H1 (cell line): ENCODE data around the gene RAD51B. TPM values are rescaled to one million over a fixed set of nuclear protein-coding genes. Genes with fewer than 3 reads are reported as not detected.

Experiments
- CTCF ChIA-PET: fragments of 300-600 bp; sonication (Branson Sonifier 250); formaldehyde crosslinking; loops from one replicate; lab custom pipeline; 2021; ENCODE audit not compliant: partially characterized antibody; lab: Charles Lee
- POLR2A ChIA-PET: fragments of 300-600 bp; sonication (Branson Sonifier 250); formaldehyde crosslinking; loops from one replicate; lab custom pipeline; 2021; ENCODE audit warnings: inconsistent platforms; ENCODE audit not compliant: partially characterized antibody; lab: Charles Lee
- DNase-seq, 2 experiments: peaks; one replicate each; pipeline versions ENCODE4 v3.0.0 to v3.0.0-alpha.2; 2010 to 2022; ENCODE audit warnings: low spot score in 2 of 2, low read depth in 1 of 2, mixed read lengths in 1 of 2
- FAIRE-seq: peaks from 2 replicates; lab custom pipeline; 2011; peaks lifted over from hg19 to GRCh38; lab: Jason Lieb, UNC
- H2AFZ ChIP-seq: 2 replicates; pipeline ENCODE4 v1.8.1; 2012; ENCODE audit warnings: low read length, inconsistent platforms
- H2AK5ac ChIP-seq: 2 replicates; pipeline ENCODE4 v1.6.1; 2013; ENCODE audit warnings: low read depth, low read length
- H2BK120ac ChIP-seq: replicated peaks from 2 replicates; pipeline ENCODE3; 2013; ENCODE audit warnings: low read depth, low read length, inconsistent platforms
- H2BK12ac ChIP-seq: 2 replicates; pipeline ENCODE4 v1.6.1; 2013; ENCODE audit warnings: low read depth, low read length
- H2BK15ac ChIP-seq: 2 replicates; pipeline ENCODE4 v1.6.1; 2013; ENCODE audit warnings: low read length
- H2BK20ac ChIP-seq: 2 replicates; pipeline ENCODE4 v1.6.1; 2013; ENCODE audit warnings: low read length
- H2BK5ac ChIP-seq: 2 replicates; pipeline ENCODE4 v1.6.1; 2013; ENCODE audit warnings: low read depth, low read length
- H3K14ac ChIP-seq: 2 replicates; pipeline ENCODE4 v1.6.1; 2013; ENCODE audit warnings: inconsistent platforms; ENCODE audit not compliant: insufficient read length
- H3K18ac ChIP-seq: 2 replicates; pipeline ENCODE4 v1.6.1; 2013; ENCODE audit warnings: low read length; ENCODE audit errors: extremely low read depth
- H3K23ac ChIP-seq: 2 replicates; pipeline ENCODE4 v1.6.1; 2013; ENCODE audit warnings: inconsistent platforms; ENCODE audit not compliant: insufficient read length
- H3K23me2 ChIP-seq: 2 replicates; pipeline ENCODE4 v1.6.1; 2013; ENCODE audit warnings: low read depth, low read length
- H3K27ac ChIP-seq: 2 replicates; pipeline ENCODE4 v1.6.1; 2011; ENCODE audit warnings: low read depth, low read length, inconsistent platforms
- H3K27me3 ChIP-seq, 4 experiments: replicated peaks in 1 of 4; 1 replicate in 1 of 4; 2 replicates in 3 of 4; pipeline versions ENCODE4 v1.6.1 to v1.8.1; 2011 to 2013; ENCODE audit warnings: low read length in 3 of 4, mild to moderate bottlenecking in 3 of 4, inconsistent platforms in 2 of 4, mixed read lengths in 2 of 4, moderate library complexity in 1 of 4; ENCODE audit not compliant: control insufficient read depth in 3 of 4, insufficient read depth in 3 of 4; ENCODE audit errors: extremely low read depth in 1 of 4
- H3K36me3 ChIP-seq, 4 experiments: 2 replicates each; pipeline versions ENCODE4 v1.6.1 to v1.8.1; 2011 to 2013; ENCODE audit warnings: mild to moderate bottlenecking in 4 of 4, low read length in 3 of 4, moderate library complexity in 2 of 4, control low read depth in 1 of 4, inconsistent platforms in 1 of 4; ENCODE audit not compliant: insufficient read depth in 4 of 4, control insufficient read depth in 2 of 4
- H3K4ac ChIP-seq: replicated peaks from 2 replicates; pipeline ENCODE3; 2013; ENCODE audit warnings: low read length, low read depth, mixed read lengths, inconsistent platforms; ENCODE audit not compliant: insufficient read length
- H3K4me1 ChIP-seq, 4 experiments: replicated peaks in 1 of 4; 1 replicate in 1 of 4; 2 replicates in 3 of 4; pipeline versions ENCODE4 v1.6.1 to v1.8.1; 2011 to 2013; ENCODE audit warnings: low read length in 3 of 4, inconsistent platforms in 2 of 4, mixed read lengths in 1 of 4; ENCODE audit not compliant: insufficient read depth in 4 of 4, control insufficient read depth in 3 of 4
- H3K4me2 ChIP-seq, 2 experiments: 2 replicates each; pipeline versions ENCODE4 v1.6.1 to v1.8.1; 2011 to 2013; ENCODE audit warnings: low read depth in 2 of 2, low read length in 2 of 2, control low read depth in 1 of 2, inconsistent platforms in 1 of 2, mild to moderate bottlenecking in 1 of 2; ENCODE audit not compliant: insufficient read depth in 1 of 2
- H3K4me3 ChIP-seq, 4 experiments: fragments of 200-600, 300-600 bp in 1 of 4; sonication (generic), shearing (Covaris generic), sonication (Bioruptor Twin) in 1 of 4; 2 replicates each; pipeline versions ENCODE4 v1.5.1 to v1.8.1; 2011 to 2016; ENCODE audit warnings: low read length in 4 of 4, low read depth in 3 of 4, control low read depth in 2 of 4, inconsistent platforms in 2 of 4, mild to moderate bottlenecking in 2 of 4, mixed read lengths in 1 of 4, moderate library complexity in 1 of 4; ENCODE audit not compliant: insufficient read depth in 2 of 4; ENCODE audit errors: extremely low read depth in 1 of 4
- H3K56ac ChIP-seq: replicated peaks from 2 replicates; pipeline ENCODE3; 2013; ENCODE audit warnings: low read depth, mild to moderate bottlenecking, mixed read lengths, low read length, inconsistent platforms; ENCODE audit not compliant: insufficient read length
- H3K79me1 ChIP-seq: 2 replicates; pipeline ENCODE4 v1.6.1; 2013; ENCODE audit warnings: low read depth, low read length, control low read depth
- H3K79me2 ChIP-seq, 2 experiments: 2 replicates each; pipeline versions ENCODE4 v1.6.1 to v1.8.1; 2012 to 2013; ENCODE audit warnings: low read length in 2 of 2, mild to moderate bottlenecking in 2 of 2, inconsistent platforms in 1 of 2; ENCODE audit not compliant: insufficient read depth in 2 of 2, control insufficient read depth in 1 of 2
- H3K9ac ChIP-seq, 4 experiments: replicated peaks in 1 of 4; 1 replicate in 1 of 4; 2 replicates in 3 of 4; pipeline versions ENCODE4 v1.6.1 to v1.8.1; 2011 to 2013; ENCODE audit warnings: low read depth in 3 of 4, low read length in 3 of 4, control low read depth in 2 of 4, mild to moderate bottlenecking in 2 of 4, moderate library complexity in 2 of 4, inconsistent platforms in 1 of 4; ENCODE audit errors: extremely low read depth in 1 of 4
- H3K9me3 ChIP-seq, 2 experiments: 2 replicates each; pipeline versions ENCODE4 v1.6.1 to v1.8.1; 2012 to 2013; ENCODE audit warnings: mild to moderate bottlenecking in 2 of 2, moderate library complexity in 2 of 2, control low read depth in 1 of 2, inconsistent platforms in 1 of 2, low read depth in 1 of 2, low read length in 1 of 2, mixed read lengths in 1 of 2; ENCODE audit not compliant: insufficient read depth in 2 of 2
- H4K20me1 ChIP-seq, 2 experiments: replicated peaks in 1 of 2; 2 replicates each; pipeline versions ENCODE3 to v1.8.1; 2011 to 2013; ENCODE audit warnings: inconsistent platforms in 2 of 2, low read length in 2 of 2, mild to moderate bottlenecking in 1 of 2; ENCODE audit not compliant: insufficient read depth in 2 of 2, control insufficient read depth in 1 of 2
- H4K5ac ChIP-seq: 2 replicates; pipeline ENCODE4 v1.6.1; 2013; ENCODE audit warnings: low read length, low read depth, mixed read lengths, inconsistent platforms; ENCODE audit not compliant: insufficient read length
- H4K8ac ChIP-seq: 2 replicates; pipeline ENCODE4 v1.8.0; 2013; ENCODE audit warnings: mild to moderate bottlenecking, moderate library complexity, low read length, inconsistent platforms; ENCODE audit not compliant: insufficient read depth; ENCODE audit errors: extremely low read depth
- H4K91ac ChIP-seq: replicated peaks from 2 replicates; pipeline ENCODE3; 2013; ENCODE audit warnings: low read length, mixed read lengths, inconsistent platforms; ENCODE audit not compliant: insufficient read length
- WGBS, 2 experiments: shearing (Covaris generic) in 1 of 2; methylation state at CpG; one replicate each; pipeline versions ENCODE4 v1.1.6 to v1.1.7; 2013 to 2015; ENCODE audit warnings: low lambda C conversion rate in 2 of 2, mixed read lengths in 2 of 2, inconsistent platforms in 1 of 2, low coverage in 1 of 2, missing lambda C conversion rate in 1 of 2; ENCODE audit not compliant: insufficient replicate concordance in 2 of 2, insufficient coverage in 1 of 2, insufficient read length in 1 of 2; ENCODE audit errors: extremely low coverage in 1 of 2, missing lambda C conversion rate in 1 of 2; 5-methylcytosine and 5-hydroxymethylcytosine counted together
- polyA plus RNA-seq, 7 experiments: library from polyadenylated mRNA; depleted of rRNA in 3 of 7; stranded (reverse) in 5 of 7; unstranded in 2 of 7; fragments of >200 nt in 5 of 7; fragments of 200-250 nt in 2 of 7; gene quantifications; 1 replicate in 5 of 7; 2 replicates in 1 of 7; 4 replicates in 1 of 7; pipeline versions ENCODE4 v1.2.1 to v1.2.3, GENCODE V29; 2011 to 2013; ENCODE audit warnings: missing spikeins in 2 of 7, mixed read lengths in 2 of 7
- total RNA-seq: library from RNA; stranded (reverse); fragmentation: NEBNext Ultra II Directional; extraction: Animal tissue kit (Norgen Biotek cat#: 25700); gene quantifications from 2 replicates; pipeline ENCODE4 v1.2.1, GENCODE V29; 2021

The RAD51B gene
- total and polyA plus RNA-seq, 2 of the 8 experiments (the other 6 are each of a cell fraction or from before 2014, with no cell fraction given): 3.9 to 14.9 TPM

DNA sequence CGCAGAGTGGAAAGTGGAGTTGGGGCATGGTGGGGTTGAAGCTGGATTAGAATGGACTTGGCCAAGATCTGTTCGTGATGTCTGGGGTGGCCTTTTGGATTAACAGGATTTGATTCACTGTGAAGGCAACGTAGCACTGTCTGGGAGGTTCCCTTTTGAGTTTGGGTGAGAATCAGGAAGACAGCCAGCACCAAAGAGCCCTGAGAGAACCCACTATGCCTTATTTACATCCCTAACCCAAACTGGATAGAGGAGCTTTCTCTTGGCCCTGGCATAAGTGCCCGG is 703.7 kb downstream of the RAD51B start:
- Histone ChIP-seq H2BK15ac (no peak overlapping the region), H2BK20ac (no peak overlapping the region), H3K14ac (no peak overlapping the region), H3K27ac (no peak overlapping the region), H2AK5ac (no peak overlapping the region), H3K9ac (no peak overlapping the region), H3K36me3 (no peaks in the 10 kb centered on the region), H3K23me2 (no peaks in the 10 kb centered on the region), H3K79me2 (no peaks in the 10 kb centered on the region), H3K18ac (no peak overlapping the region), H3K79me1 (no peaks in the 10 kb centered on the region), H3K4ac (no peak overlapping the region), H3K4me1 (peaks cover 1 to 8% (median 4%) of the 10 kb centered on the region in 4 experiments; a peak in 5 of 7 replicates), H2AFZ (no peak overlapping the region), H3K9me3 (no peaks in the 10 kb centered on the region), H4K91ac (no peak overlapping the region), H4K8ac (no peak overlapping the region), H3K56ac (no peak overlapping the region), H2BK12ac (no peak overlapping the region), H3K23ac (no peak overlapping the region), H3K4me2 (no peak overlapping the region), H2BK120ac (no peak overlapping the region), H4K5ac (no peak overlapping the region), H4K20me1 (no peaks in the 10 kb centered on the region), H2BK5ac (no peak overlapping the region), H3K27me3 (no peaks in the 10 kb centered on the region), H3K4me3 (no peak overlapping the region)
- peak in 1 of 2 experiments; percentile 10 for DNase-seq
- no peak for FAIRE-seq
- ChIA-PET POLR2A (interaction anchor here (0.6 to 1.8 kb wide), 3 partner anchors 270 to 595 kb away, joined by 3 to 6 read pairs (median 3); partner anchors contain the start of gene ZFP36L1), CTCF (interaction anchor here (1.3 to 3.5 kb wide), 4 partner anchors 12 to 294 kb away, joined by 3 to 8 read pairs (median 3); no protein-coding TSS in a partner anchor)
- 83% methylated on average over 4 of the region's 4 CpGs; no CpG with 5 or more reads in 1 of the 2 experiments for WGBS, 2 experiments
